Smooth muscle cell (in vitro differentiated cells): ENCODE data around the gene COBL. TPM values are rescaled to one million over a fixed set of nuclear protein-coding genes. Genes with fewer than 3 reads are reported as not detected.

Experiments used
- DNase-seq: peaks from one replicate; lab custom pipeline; 2025; ENCODE audit not compliant: unreplicated experiment; lab: John Stamatoyannopoulos, UW
- H2AFZ ChIP-seq: fragments of 200-600 bp; sonication (generic); 2 replicates; pipeline ENCODE4 v1.6.0; 2016; ENCODE audit warnings: antibody characterized with exemption, low read depth, mild to moderate bottlenecking
- H3F3A ChIP-seq: fragments of 200-600 bp; sonication (generic); 2 replicates; pipeline ENCODE4 v1.6.0; 2017; ENCODE audit warnings: antibody characterized with exemption, low read depth
- H3K27ac ChIP-seq: fragments of 200-600 bp; sonication (generic); 2 replicates; pipeline ENCODE4 v1.5.1; 2016; ENCODE audit warnings: low read depth, mild to moderate bottlenecking
- H3K27me3 ChIP-seq: fragments of 200-600 bp; sonication (generic); 2 replicates; pipeline ENCODE4 v1.6.1; 2016; ENCODE audit warnings: low read depth, mild to moderate bottlenecking
- H3K36me3 ChIP-seq: fragments of 200-600 bp; sonication (generic); 2 replicates; pipeline ENCODE4 v1.5.1; 2016; ENCODE audit warnings: low read depth
- H3K4me1 ChIP-seq: fragments of 200-600 bp; sonication (generic); 2 replicates; pipeline ENCODE4 v1.5.1; 2016; ENCODE audit warnings: low read depth
- H3K4me2 ChIP-seq: fragments of 200-600 bp; sonication (generic); 2 replicates; pipeline ENCODE4 v1.6.0; 2016; ENCODE audit warnings: mild to moderate bottlenecking
- H3K4me3 ChIP-seq: fragments of 200-600 bp; sonication (generic); 2 replicates; pipeline ENCODE4 v1.5.1; 2016; ENCODE audit warnings: mild to moderate bottlenecking
- H3K79me2 ChIP-seq: fragments of 200-600 bp; sonication (generic); 2 replicates; pipeline ENCODE4 v1.6.0; 2016; ENCODE audit warnings: low read depth, mild to moderate bottlenecking
- H3K9ac ChIP-seq: fragments of 200-600 bp; sonication (generic); 2 replicates; pipeline ENCODE4 v1.6.0; 2016; ENCODE audit warnings: low read depth
- H3K9me3 ChIP-seq: fragments of 200-600 bp; sonication (generic); replicated peaks from 2 replicates; pipeline ENCODE4 v1.5.1; 2016; ENCODE audit warnings: low read depth
- H4K20me1 ChIP-seq: fragments of 200-600 bp; sonication (generic); 2 replicates; pipeline ENCODE4 v1.6.0; 2016; ENCODE audit warnings: low read depth
- WGBS: methylation state at CpG from one replicate; pipeline ENCODE4 v1.1.7; 2016; ENCODE audit warnings: low lambda C conversion rate; 5-methylcytosine and 5-hydroxymethylcytosine counted together
- polyA plus RNA-seq: library from polyadenylated mRNA; unstranded; fragments of >200 nt; fragmentation: Nextera tagmentation; extraction: Ambion mirVana; gene quantifications from 2 replicates; pipeline ENCODE4 v1.2.1, GENCODE V29; 2016
- total RNA-seq: library from RNA; depleted of rRNA; stranded (reverse); fragments of >200 nt; gene quantifications from 2 replicates; pipeline ENCODE4 v1.2.3, GENCODE V29; 2014
- TF ChIP-seq, protein P1 (sequence below): fragments of 200-600 bp; sonication (generic); IDR thresholded peaks from 2 replicates; pipeline ENCODE4 v1.5.1; 2017; ENCODE audit warnings: borderline replicate concordance, mild to moderate bottlenecking, antibody characterized with exemption; ENCODE audit not compliant: insufficient read depth, poor library complexity, severe bottlenecking

The COBL gene
- total and polyA plus RNA-seq, 2 experiments from 2014 or later, result 0.47 to 2.8 TPM

DNA sequence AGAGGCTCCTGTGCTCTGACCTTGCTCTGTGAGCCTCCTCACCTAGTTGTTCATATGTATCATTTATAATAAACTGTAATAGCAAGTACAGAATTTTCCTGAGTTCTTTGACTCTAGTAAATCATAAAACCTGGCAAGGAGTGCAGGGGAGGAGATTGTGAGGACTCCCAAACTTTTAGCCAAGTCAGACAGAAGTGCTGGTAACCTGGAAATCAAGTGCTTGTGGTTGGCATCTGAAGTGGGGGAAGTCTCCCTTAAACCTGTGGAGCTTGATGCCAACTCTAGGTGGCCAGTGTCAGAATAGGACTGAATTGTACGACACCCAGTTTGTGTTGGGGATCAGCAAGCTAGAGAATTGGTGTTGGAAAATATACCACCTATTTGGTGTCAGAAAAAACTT is 327.6 kb downstream of the COBL start:
- TF ChIP-seq, protein P1, sequence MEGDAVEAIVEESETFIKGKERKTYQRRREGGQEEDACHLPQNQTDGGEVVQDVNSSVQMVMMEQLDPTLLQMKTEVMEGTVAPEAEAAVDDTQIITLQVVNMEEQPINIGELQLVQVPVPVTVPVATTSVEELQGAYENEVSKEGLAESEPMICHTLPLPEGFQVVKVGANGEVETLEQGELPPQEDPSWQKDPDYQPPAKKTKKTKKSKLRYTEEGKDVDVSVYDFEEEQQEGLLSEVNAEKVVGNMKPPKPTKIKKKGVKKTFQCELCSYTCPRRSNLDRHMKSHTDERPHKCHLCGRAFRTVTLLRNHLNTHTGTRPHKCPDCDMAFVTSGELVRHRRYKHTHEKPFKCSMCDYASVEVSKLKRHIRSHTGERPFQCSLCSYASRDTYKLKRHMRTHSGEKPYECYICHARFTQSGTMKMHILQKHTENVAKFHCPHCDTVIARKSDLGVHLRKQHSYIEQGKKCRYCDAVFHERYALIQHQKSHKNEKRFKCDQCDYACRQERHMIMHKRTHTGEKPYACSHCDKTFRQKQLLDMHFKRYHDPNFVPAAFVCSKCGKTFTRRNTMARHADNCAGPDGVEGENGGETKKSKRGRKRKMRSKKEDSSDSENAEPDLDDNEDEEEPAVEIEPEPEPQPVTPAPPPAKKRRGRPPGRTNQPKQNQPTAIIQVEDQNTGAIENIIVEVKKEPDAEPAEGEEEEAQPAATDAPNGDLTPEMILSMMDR, result no peak
- Histone ChIP-seq H3K27ac (no peak overlapping the region), H3K4me1 (peaks cover 5% of the 10 kb centered on the region), H3K4me2 (no peak overlapping the region), H4K20me1 (no peaks in the 10 kb centered on the region), H3K36me3 (no peaks in the 10 kb centered on the region), H3K9me3 (no peaks in the 10 kb centered on the region), H3F3A (no peaks in the 10 kb centered on the region), H3K9ac (no peak overlapping the region), H2AFZ (no peak overlapping the region), H3K79me2 (no peaks in the 10 kb centered on the region), H3K4me3 (no peak overlapping the region), H3K27me3 (peaks cover 3% of the 10 kb centered on the region)
- WGBS, result 100% methylated on average over 1 of the region's 1 CpG
- DNase-seq, result no peak

DNA sequence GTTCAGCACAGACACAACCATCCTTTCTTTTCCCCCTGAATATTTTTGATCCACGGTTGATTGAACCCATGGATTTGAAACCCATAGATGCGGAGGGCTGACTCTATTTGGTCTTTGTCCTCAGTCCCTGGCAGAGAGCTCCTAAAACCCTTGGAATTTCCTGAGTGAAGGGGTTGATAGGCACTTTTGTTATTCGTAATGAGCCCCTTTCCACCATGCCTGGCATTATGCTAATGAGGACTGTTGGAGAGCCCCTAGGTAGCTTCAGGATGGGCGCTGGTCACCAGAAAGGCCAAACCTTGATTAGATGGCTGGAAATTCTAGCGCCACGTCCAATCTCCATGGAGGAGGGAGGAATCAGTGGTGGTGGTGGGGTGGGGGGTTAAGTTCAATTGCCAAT is 328.1 kb downstream of the COBL start:
- WGBS, result 81% methylated on average over 6 of the region's 6 CpGs
- no peak overlapping the region for H3K9ac ChIP-seq
- H3K27ac ChIP-seq, result no peak overlapping the region
- no peak overlapping the region for H2AFZ ChIP-seq
- H3K36me3 ChIP-seq, result no peaks in the 10 kb centered on the region
- no peak overlapping the region for H3K4me3 ChIP-seq
- no peaks in the 10 kb centered on the region for H3K9me3 ChIP-seq
- no peak overlapping the region for H3K4me2 ChIP-seq
- H3F3A ChIP-seq, result no peaks in the 10 kb centered on the region
- DNase-seq, result no peak
- no peaks in the 10 kb centered on the region for H4K20me1 ChIP-seq
- no peaks in the 10 kb centered on the region for H3K79me2 ChIP-seq
- H3K27me3 ChIP-seq, result peaks cover 3% of the 10 kb centered on the region
- TF ChIP-seq, protein P1, result no peak
- peaks cover 5% of the 10 kb centered on the region for H3K4me1 ChIP-seq

DNA sequence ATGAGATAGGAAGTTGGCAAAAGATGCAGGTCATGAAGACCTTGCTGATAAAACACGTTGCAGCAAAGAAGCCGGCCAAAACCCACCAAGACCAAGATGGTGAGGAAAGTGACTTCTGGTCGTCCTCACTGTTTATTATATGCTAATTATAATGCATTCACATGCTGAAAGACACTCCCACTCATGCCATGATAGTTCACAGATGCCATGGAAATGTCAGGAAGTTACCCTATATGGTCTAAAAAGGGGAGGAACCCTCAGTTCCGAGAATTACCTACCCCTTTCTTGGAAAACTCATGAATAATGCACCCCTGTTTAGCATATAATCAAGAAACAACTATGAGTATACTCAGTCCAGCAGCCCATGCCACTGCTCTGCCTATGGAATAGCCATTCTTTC is 331.5 kb downstream of the COBL start:
- Histone ChIP-seq H3K79me2 (no peaks in the 10 kb centered on the region), H3K27ac (no peak overlapping the region), H3K4me3 (no peak overlapping the region), H3K4me2 (no peak overlapping the region), H3K27me3 (no peaks in the 10 kb centered on the region), H3K36me3 (no peaks in the 10 kb centered on the region), H3K9me3 (no peaks in the 10 kb centered on the region), H3F3A (no peaks in the 10 kb centered on the region), H3K9ac (no peak overlapping the region), H3K4me1 (peaks cover 8% of the 10 kb centered on the region), H2AFZ (no peak overlapping the region), H4K20me1 (no peaks in the 10 kb centered on the region)
- TF ChIP-seq, protein P1, result no peak
- no peak for DNase-seq
- WGBS, result 81% methylated on average over 4 of the region's 4 CpGs

DNA sequence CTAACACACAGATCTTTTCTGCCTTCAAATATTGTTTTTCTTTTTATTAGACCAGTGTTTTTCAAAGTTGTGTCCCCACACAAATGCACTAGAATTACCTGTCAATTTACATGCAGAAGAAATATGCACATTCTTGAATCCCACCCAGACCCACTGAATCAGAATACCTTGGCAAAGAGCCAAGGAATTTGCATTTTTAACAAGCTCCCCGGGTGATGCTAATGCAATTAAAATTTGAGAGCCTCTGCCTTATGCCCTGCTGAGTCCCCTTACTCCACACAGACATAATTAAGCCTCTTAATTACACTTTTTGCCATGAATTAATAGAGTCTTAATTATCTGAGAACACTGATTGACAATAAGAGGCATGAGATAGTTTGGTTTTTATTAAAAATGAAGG is 332.8 kb downstream of the COBL start:
- H3K4me1 ChIP-seq, result peaks cover 10% of the 10 kb centered on the region
- 50% methylated on average over 1 of the region's 1 CpG for WGBS
- no peaks in the 10 kb centered on the region for H3K36me3 ChIP-seq
- no peaks in the 10 kb centered on the region for H4K20me1 ChIP-seq
- H3K79me2 ChIP-seq, result no peaks in the 10 kb centered on the region
- no peaks in the 10 kb centered on the region for H3K9me3 ChIP-seq
- no peaks in the 10 kb centered on the region for H3K27me3 ChIP-seq
- H3K9ac ChIP-seq, result no peak overlapping the region
- no peak overlapping the region for H3K27ac ChIP-seq
- H3F3A ChIP-seq, result peaks cover 4% of the 10 kb centered on the region
- no peak overlapping the region for H2AFZ ChIP-seq
- H3K4me2 ChIP-seq, result no peak overlapping the region
- no peak for DNase-seq
- TF ChIP-seq, protein P1, result no peak
- no peak overlapping the region for H3K4me3 ChIP-seq
